GM21381 (cell line): ENCODE data around the gene HOXC6.
"Not testable (repeated sequence)": the region's sequence is repeated elsewhere in the genome, so short reads cannot be mapped to it uniquely, and the experiment has no call there.

Experiments
- ATAC-seq: cut with Tn5 transposase; IDR thresholded peaks from one replicate; pipeline ENCODE4 v1.9.1; 2021; ENCODE audit warnings: mild to moderate bottlenecking, moderate library complexity; ENCODE audit not compliant: unreplicated experiment

Gene HOXC6

GRCh38 chr12:54038871-54039414 lies 10.7 kb downstream of the HOXC6 start:
- no peak for ATAC-seq

DNA sequence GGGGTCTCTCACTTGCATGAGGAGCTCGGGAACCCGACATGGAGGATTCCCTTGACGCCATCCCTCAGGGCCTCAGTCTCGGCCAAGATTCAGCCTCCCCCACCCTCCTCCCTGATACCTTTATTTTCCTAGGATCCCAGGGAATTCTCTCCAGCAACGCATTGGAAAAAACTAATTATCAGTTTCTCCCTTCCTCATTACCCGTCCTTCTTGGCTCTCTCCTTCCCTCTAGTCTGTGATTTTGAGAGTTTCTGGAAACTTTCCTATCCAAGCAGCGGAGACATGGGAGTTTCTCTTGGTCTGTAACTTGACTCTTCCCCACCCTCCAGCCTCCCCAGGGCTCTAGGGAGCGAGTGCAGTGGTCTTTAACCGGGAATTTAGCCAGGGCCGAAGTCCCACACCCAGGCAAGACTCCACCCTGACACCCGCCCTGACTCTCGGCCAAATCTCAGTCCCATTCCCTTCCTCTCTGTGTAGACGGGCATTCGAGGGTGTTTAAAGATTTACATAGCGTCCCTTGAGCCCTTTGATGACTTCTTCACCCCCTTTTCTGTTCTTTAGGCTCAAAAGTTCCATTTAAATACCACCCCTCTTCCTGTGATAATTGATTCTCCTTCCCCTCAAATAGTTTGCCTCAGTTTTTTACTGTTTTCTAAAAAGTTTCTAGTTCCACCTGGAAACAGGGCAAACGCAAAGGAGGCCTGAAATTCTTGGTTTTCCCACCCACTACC lies 11.3 kb downstream of the HOXC6 start:
- no peak for ATAC-seq

DNA sequence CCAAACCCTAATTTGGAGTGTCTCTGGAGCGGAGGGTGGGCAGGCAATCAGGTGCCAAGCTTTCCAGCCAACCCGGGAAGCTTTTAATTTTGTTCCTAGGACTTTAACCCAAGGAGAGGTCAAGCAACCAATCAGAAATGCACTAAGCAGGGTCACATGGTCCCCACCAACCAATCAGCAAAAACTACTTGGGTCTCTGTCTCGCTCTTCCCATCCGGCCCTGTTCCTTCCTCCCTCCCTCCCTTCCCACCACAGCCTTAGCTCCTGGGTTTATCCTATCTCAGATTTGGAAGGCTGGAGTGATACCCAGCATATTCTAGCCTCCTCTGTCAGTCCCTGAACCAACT lies 11.9 kb downstream of the HOXC6 start:
- ATAC-seq: no peak

DNA sequence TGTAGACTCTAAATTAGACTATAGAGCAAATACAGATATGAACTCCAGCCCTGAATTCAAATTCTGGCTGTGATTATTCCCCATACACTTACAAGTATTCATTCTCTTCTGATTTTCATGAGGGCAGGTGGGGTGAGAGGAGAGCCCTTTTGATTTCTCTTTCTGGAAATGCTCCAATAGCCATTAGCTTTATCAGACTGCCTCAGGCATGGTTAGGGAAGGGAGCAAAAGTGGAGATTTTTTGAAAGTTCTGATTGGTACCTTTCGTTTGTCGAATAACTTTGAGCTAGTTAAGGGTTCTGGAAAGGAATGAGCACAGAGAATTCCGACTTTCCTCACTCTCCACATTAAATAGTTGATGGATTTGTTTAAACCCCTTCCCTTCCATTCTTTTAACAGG lies 12.4 kb downstream of the HOXC6 start:
- ATAC-seq: no peak

- no peak for ATAC-seq
Observed at GRCh38 chr12:54041097-54041690, 13.0 kb downstream of the HOXC6 start.

- ATAC-seq: not testable (repeated sequence)
Observed at GRCh38 chr12:54042033-54042432, 13.8 kb downstream of the HOXC6 start.

GRCh38 chr12:54042970-54043853 lies 15.0 kb downstream of the HOXC6 start:
- no peak for ATAC-seq

DNA sequence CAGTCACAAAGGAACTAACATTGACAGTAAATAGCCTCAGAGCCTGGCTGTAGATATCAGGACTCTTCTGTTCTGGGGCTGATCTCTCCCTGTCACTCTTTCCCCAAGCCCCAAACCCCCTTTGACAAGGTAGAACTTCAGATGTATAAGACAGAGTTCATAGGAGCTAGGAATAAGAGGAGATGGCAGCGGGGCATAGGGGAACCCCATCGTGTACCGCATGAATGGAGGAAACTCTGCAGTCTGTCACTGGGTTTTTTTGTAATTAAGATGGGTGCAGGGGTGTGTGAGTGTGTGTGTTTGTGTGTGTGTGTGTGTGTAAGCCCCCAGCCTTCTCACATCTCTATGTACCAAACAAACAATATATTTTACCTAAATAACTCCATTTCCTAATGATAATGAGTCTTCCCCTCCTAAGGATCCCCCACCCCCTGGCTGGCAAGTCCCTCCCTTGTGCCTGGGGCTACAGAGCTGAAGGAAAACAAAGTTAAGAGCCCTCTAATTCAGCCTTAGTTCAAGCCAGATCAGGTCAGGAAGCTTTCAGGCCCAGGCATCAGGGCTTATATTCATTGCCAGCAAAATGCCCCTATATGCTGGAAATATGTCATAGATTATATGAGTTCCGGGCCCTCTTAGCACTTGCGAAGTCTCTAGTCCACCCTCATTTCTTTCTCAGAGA lies 16.3 kb downstream of the HOXC6 start:
- no peak for ATAC-seq

- no peak for ATAC-seq
Observed at GRCh38 chr12:54045401-54045800, 17.2 kb downstream of the HOXC6 start.

DNA sequence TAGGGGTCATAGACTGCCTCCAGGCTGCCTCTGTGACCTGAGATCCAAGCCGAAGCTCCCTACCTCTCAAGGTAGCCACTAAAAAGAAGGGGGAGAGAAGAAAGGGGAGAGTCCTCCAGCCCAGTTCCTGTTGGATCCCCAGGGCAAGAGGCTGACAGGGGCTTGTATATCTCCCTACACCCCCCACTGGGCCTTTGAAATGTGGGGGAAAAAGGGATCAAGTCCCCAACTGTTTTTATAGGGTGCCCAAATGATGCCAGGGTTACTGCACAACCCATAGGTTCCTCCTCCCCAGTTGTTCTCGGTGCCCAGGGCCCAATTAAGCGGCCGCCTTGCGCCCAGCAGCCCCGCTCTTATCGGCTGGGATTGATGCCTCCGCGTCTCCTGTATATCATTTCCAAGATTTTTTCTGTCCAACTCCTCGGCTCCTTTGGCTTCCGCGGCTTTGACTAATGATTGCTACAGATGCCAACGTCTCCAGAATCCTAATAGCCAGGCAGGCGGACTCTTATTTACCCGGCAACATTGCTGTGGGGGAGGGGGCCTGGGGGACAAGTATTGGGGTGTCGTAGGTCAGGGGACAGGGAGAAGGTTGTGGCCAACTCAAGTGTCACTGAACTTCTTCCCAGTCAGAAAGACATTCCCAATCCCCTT lies 17.8 kb downstream of the HOXC6 start:
- ATAC-seq: no peak

- no peak for ATAC-seq
Observed at GRCh38 chr12:54046809-54047159, 18.5 kb downstream of the HOXC6 start.

DNA sequence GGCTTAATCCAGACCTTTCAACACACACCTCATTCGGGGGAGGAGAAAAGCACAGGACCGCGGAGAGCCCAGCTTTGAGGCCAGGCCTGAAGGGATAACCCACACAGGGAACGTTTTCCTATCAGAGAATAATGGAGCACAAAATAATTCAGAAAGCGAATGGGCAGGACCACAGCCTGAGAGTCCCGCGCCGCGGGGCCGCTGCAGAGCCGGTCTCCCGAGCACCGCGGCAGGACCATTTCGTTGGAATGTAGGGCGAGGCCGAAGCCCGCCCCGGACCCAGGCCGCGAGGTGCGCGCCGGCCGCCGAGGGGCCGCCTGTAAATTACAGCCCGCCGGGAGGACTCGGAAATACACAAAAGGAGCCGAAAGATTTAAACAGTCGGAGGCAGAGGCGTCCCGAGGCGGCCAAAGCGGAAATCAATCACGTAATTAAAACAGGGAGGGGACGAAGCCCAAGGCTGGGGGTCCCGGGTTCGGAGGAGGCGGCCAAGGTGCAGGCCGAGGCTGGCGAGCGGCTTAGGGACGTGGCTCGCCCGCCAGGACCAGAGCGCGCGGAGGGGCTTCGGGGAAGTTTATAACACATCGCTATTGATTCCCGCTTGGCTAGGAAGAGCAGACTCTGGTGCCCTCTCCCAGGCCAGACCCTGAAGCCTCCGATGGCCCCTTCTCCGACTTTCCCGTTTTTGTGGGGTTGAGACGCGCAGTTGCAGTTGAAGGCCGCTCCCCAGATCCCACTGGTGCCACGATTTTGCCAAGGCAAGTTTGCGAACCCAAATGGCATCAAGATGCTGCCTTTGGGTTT lies 19.1 kb downstream of the HOXC6 start:
- no peak for ATAC-seq

- ATAC-seq: no peak
Observed at GRCh38 chr12:54047964-54048303, 19.7 kb downstream of the HOXC6 start.

DNA sequence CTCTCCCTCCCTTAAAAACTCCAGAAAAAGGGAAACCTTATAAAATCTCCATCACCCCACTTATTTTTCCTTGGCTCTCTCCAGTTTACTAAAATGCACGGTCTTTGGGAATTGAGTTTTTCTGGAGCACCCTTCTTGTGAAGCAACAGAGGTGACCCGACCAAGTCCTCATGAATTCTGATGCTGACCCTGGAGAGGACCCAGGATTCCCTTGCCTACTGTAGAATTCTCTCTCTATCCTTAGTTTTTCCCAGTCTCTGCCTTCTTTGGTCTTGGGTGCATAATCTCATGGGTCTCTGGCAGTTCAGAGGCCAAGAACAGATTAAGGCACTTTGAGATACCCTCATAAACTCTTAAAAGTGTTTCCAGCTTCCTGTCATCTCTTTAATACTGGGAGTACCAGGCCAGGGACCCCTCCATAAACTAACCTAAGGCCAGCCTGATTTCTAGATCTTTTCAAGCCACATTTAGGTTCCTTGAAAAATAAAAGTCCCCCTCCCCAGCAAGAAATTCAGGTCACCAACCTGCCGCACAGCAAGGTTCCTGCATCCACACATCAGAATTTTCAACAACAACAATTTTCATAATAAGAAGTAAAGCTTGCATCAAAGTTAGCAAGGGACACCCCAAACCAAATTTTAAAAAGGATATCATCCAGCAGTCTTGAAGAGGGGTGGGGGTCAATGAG lies 20.3 kb downstream of the HOXC6 start:
- ATAC-seq: no peak

DNA sequence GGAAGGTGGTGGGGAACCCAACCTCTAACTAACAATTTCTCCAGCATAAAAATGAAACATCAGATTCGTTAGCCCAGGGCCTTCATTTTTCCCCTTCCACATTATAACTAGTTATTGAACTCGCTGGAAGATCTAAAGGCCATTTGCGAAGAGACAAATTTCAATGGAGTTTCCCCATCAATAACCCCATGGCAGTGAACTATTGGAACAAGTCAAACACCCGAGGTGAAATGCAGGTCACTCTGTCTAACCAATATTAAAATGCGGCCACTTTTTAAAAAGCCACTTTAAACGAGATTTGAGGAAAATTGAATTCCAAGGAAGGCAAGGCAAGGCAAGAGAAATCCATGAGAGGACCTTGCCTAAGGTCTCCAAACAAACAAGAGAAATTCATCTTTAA lies 20.9 kb downstream of the HOXC6 start:
- ATAC-seq: no peak

DNA sequence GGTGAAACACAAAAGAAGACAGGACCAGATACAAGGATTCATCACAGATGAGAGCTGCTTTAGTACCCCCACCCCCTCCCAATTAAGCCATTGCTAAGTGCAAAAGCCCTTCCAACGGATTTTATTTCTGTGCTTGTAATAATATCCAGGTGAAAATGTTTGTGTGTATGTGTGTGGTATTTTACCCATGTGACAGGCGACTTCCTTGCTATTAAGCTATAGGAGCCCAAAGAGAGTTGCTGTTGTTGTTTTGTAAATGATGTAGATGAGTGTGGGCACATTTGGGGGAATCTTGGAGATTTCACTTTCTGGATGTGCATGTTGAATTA lies 22.2 kb downstream of the HOXC6 start:
- no peak for ATAC-seq

- ATAC-seq: no peak
Observed at GRCh38 chr12:54051026-54051842, 23.0 kb downstream of the HOXC6 start.

GRCh38 chr12:54051874-54052437 lies 23.7 kb downstream of the HOXC6 start:
- no peak for ATAC-seq
